ENCODE data around the gene TREX2. TPM values are rescaled to one million over a fixed set of nuclear protein-coding genes. Genes with fewer than 3 reads are reported as not detected.
A peak's percentile ranks its signal among the peaks of the same experiment; 100 is the strongest.

TREX2 gene
- total and polyA plus RNA-seq, 2 of the 8 experiments (the other 6 are each of a cell fraction or from before 2014, with no cell fraction given): 0.71 to 0.80 TPM

DNA sequence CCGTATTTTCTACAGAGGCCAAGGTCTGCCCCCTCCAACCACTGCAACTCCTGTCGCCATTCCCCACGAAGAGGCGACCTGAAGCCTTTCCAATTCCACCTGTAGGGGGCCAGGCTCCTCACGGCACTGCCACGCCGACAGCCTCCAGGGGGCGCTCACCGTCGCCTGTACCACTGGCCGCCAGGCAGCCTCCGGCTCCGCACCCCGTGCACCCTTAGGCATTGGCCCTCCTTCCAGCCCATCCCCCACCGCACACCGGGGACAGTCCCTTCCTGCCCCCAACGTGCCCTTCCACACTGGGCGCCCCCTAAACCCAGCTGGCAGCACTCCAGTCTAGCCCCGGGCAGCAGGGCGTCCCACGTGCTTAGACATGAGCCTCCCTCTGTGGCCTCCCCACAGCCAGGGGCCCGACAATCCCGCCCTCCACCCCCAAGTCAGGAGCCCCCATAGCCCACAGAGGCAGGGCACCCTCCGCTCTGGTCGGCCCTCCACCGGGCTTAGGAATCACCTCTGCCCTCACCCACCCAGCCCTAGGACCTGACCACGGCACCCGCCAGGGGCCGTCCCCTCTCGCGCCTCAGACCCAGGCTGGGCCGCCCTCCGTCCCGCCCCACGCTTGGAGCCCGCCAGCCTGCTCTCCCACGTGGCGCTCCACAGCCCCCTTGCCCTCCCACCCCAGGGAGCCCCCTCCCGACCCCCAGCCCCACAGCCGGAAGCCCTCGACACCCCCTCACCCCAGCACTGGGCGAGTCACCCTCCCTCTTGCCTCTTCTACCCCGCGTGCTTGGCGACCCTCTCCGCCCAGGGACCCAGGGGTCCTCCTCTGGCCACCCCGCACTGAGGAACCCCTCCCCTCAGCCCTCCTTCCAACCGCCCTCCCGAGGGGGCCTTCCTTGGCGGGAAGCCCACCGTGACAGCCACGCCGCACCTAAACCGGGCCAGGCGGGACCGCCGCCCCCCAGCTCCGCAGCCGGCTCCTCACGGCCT lies 45.4 kb downstream of the TREX2 start (continued):
- TF ChIP-seq NRF1 (IDR thresholded peaks at IDR 0.05; ENCODE audit: low read depth, low read length) (no peak), CTCF (IDR thresholded peaks at IDR 0.05; ENCODE audit: control extremely low read depth in 1 of 3, insufficient read depth in 1 of 3, low read depth in 1 of 3, low read length in 3 of 3) (peak in 2 of 3 experiments; percentile 97 to 100; a peak in 3 of 4 replicates), POLR2A (IDR thresholded peaks at IDR 0.05; ENCODE audit: control extremely low read depth in 1 of 2, low read depth in 2 of 2, low read length in 2 of 2) (no peak), KDM5A (IDR thresholded peaks at IDR 0.05; ENCODE audit: low read length) (no peak), YY1 (IDR thresholded peaks at IDR 0.05; ENCODE audit: low read depth, low read length) (peak; percentile 56; the same call in 1 of the 2 replicates), SP1 (IDR thresholded peaks at IDR 0.05; ENCODE audit: low read depth, low read length) (no peak), HDAC2 (IDR thresholded peaks at IDR 0.05; ENCODE audit: borderline replicate concordance in 1 of 2, low read depth in 2 of 2, low read length in 2 of 2) (no peak), FOSL1 (IDR thresholded peaks at IDR 0.05; ENCODE audit: insufficient read depth, low read depth, low read length) (no peak), RAD21 (IDR thresholded peaks at IDR 0.05 in 1 of 2, conservative IDR thresholded peaks at IDR 0.05 in 1 of 2; ENCODE audit: low read depth in 2 of 2, low read length in 2 of 2) (peak; percentile 56 to 70), CHD1 (IDR thresholded peaks at IDR 0.05; ENCODE audit: low read depth, low read length) (no peak), POU5F1 (IDR thresholded peaks at IDR 0.05; ENCODE audit: low read depth, low read length) (no peak), SIX5 (IDR thresholded peaks at IDR 0.05; ENCODE audit: low read depth, low read length) (no peak), SIN3A (conservative IDR thresholded peaks at IDR 0.05 in 1 of 2, IDR thresholded peaks at IDR 0.05 in 1 of 2; ENCODE audit: low read depth in 1 of 2, low read length in 2 of 2) (no peak), SRF (IDR thresholded peaks at IDR 0.05; ENCODE audit: low read depth, low read length) (no peak), TCF12 (IDR thresholded peaks at IDR 0.05; ENCODE audit: low read depth, low read length) (no peak), GTF2F1 (IDR thresholded peaks at IDR 0.05; ENCODE audit: borderline replicate concordance, low read depth, low read length) (no peak), EZH2 (IDR thresholded peaks at IDR 0.05; ENCODE audit: low read depth, low read length, severe bottlenecking) (no peak)
- TF ChIP-seq, protein P1, sequence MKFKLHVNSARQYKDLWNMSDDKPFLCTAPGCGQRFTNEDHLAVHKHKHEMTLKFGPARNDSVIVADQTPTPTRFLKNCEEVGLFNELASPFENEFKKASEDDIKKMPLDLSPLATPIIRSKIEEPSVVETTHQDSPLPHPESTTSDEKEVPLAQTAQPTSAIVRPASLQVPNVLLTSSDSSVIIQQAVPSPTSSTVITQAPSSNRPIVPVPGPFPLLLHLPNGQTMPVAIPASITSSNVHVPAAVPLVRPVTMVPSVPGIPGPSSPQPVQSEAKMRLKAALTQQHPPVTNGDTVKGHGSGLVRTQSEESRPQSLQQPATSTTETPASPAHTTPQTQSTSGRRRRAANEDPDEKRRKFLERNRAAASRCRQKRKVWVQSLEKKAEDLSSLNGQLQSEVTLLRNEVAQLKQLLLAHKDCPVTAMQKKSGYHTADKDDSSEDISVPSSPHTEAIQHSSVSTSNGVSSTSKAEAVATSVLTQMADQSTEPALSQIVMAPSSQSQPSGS (IDR thresholded peaks at IDR 0.05; ENCODE audit: low read length): no peak

Data from H1 (cell line).